Epithelial cell of esophagus (primary cell): ENCODE results near the gene KRT35.

Experiments used
- DNase-seq: peaks from one replicate; pipeline ENCODE4 v3.0.0; 2010; ENCODE audit warnings: low read depth
- H3K4me3 ChIP-seq: 2 replicates; pipeline ENCODE4 v1.5.1; 2011; ENCODE audit warnings: mild to moderate bottlenecking, low read length, control low read depth
- CTCF ChIP-seq: IDR thresholded peaks from 2 replicates; pipeline ENCODE4 v1.5.1; 2011; ENCODE audit warnings: low read depth, mild to moderate bottlenecking, low read length, control low read depth, inconsistent platforms; ENCODE audit not compliant: insufficient read depth; ENCODE audit errors: missing control alignments

Gene KRT35

GRCh38 chr17:41511716-41512115 lies 30.8 kb upstream of the KRT35 start:
- no peak for TF ChIP-seq CTCF
- H3K4me3 ChIP-seq, result no peak overlapping the region

GRCh38 chr17:41511116-41511515 lies 30.2 kb upstream of the KRT35 start:
- no peak for DNase-seq

More at GRCh38 chr17:41511716-41512115, 30.8 kb upstream of the KRT35 start:
- no peak for DNase-seq

GRCh38 chr17:41510251-41511065 lies 29.5 kb upstream of the KRT35 start:
- DNase-seq, result peak; percentile 56
- no peak for TF ChIP-seq CTCF
- H3K4me3 ChIP-seq, result no peak overlapping the region

More at GRCh38 chr17:41511116-41511515, 30.2 kb upstream of the KRT35 start:
- H3K4me3 ChIP-seq, result no peak overlapping the region
- TF ChIP-seq CTCF, result no peak

- TF ChIP-seq CTCF, result no peak
- no peak overlapping the region for H3K4me3 ChIP-seq
- DNase-seq, result peak; percentile 88
Measured at GRCh38 chr17:41507315-41507880, 26.4 kb upstream of the KRT35 start.

GRCh38 chr17:41505809-41506767 lies 25.1 kb upstream of the KRT35 start:
- H3K4me3 ChIP-seq, result no peak overlapping the region
- DNase-seq, result no peak
- no peak for TF ChIP-seq CTCF

- no peak for TF ChIP-seq CTCF
Measured at GRCh38 chr17:41505007-41505808, 24.3 kb upstream of the KRT35 start, which contains the start of gene KRT13. Gene KRT13, minus strand, starts transcription at chr17:41505612. Its CDS starts 62 bp downstream, at chr17:41505550.

More at GRCh38 chr17:41505007-41505808, 24.3 kb upstream of the KRT35 start, which contains the start of gene KRT13:
- no peak within 1 kb of the TSS for H3K4me3 ChIP-seq
- DNase-seq, result no peak
